HepG2 (cell line): ENCODE measurements around the gene FN1. TPM values are rescaled to one million over a fixed set of nuclear protein-coding genes. Genes with fewer than 3 reads are reported as not detected.

ENCODE experiments used
- AHDC1 ChIP-seq: sonication (generic); formaldehyde crosslinking; IDR thresholded peaks from 2 replicates; pipeline ENCODE4 v1.5.1; 2020; ENCODE audit warnings: mild to moderate bottlenecking, missing genetic modification reagents, borderline replicate concordance
- ATF1 ChIP-seq: IDR thresholded peaks from 2 replicates; pipeline ENCODE4 v1.6.1; 2016; ENCODE audit warnings: mild to moderate bottlenecking, control low read depth
- BCL6 ChIP-seq: IDR thresholded peaks from 2 replicates; pipeline ENCODE4 v1.6.1; 2016; ENCODE audit warnings: missing genetic modification reagents, missing compliant biosample characterization
- CENPBD1 ChIP-seq: sonication (generic); formaldehyde crosslinking; IDR thresholded peaks from 2 replicates; pipeline ENCODE4 v1.8.0; 2022; ENCODE audit warnings: missing genetic modification reagents, low read depth, mild to moderate bottlenecking, borderline replicate concordance
- EP300 ChIP-seq, 3 experiments: sonication (generic) in 1 of 3; formaldehyde crosslinking in 1 of 3; IDR thresholded peaks; 2 replicates each; pipeline versions ENCODE4 v1.5.1 to v1.6.1; 2011 to 2020; ENCODE audit warnings: low read depth in 2 of 3, low read length in 2 of 3, borderline replicate concordance in 1 of 3, improper control_type of control experiment in 1 of 3, mild to moderate bottlenecking in 1 of 3, missing genetic modification reagents in 1 of 3, moderate library complexity in 1 of 3
- FOXJ3 ChIP-seq: sonication (generic); formaldehyde crosslinking; IDR thresholded peaks from 2 replicates; pipeline ENCODE4 v1.4.0; 2020; ENCODE audit warnings: missing genetic modification reagents, mild to moderate bottlenecking, borderline replicate concordance
- HMG20A ChIP-seq: IDR thresholded peaks from 2 replicates; pipeline ENCODE4 v1.6.1; 2016; ENCODE audit warnings: borderline replicate concordance
- KDM3A ChIP-seq: IDR thresholded peaks from 2 replicates; pipeline ENCODE4 v1.6.1; 2018; ENCODE audit warnings: low read depth, missing compliant biosample characterization
- NFYC ChIP-seq: IDR thresholded peaks from 2 replicates; pipeline ENCODE4 v1.6.1; 2016; ENCODE audit warnings: missing genetic modification reagents, missing compliant biosample characterization
- SAFB2 ChIP-seq: sonication (generic); formaldehyde crosslinking; IDR thresholded peaks from 2 replicates; pipeline ENCODE4 v1.5.1; 2020; ENCODE audit warnings: missing genetic modification reagents, low read depth, mild to moderate bottlenecking, borderline replicate concordance
- SOX13 ChIP-seq, 3 experiments: fragments of 450-650 bp in 1 of 3; sonication (generic) in 1 of 3; formaldehyde crosslinking in 1 of 3; IDR thresholded peaks in 2 of 3; conservative IDR thresholded peaks in 1 of 3; 2 replicates each; pipeline versions ENCODE4 v1.5.0 to v1.6.1; 2016 to 2020; ENCODE audit warnings: antibody characterized with exemption in 1 of 3, mild to moderate bottlenecking in 1 of 3, missing compliant biosample characterization in 1 of 3, missing genetic modification reagents in 1 of 3, moderate library complexity in 1 of 3
- TBP ChIP-seq: sonication (generic); formaldehyde crosslinking; IDR thresholded peaks from 2 replicates; pipeline ENCODE4 v1.5.0; 2020; ENCODE audit warnings: missing genetic modification reagents
- ZKSCAN8 ChIP-seq: IDR thresholded peaks from 2 replicates; pipeline ENCODE4 v1.6.1; 2016; ENCODE audit warnings: borderline replicate concordance, missing genetic modification reagents, missing compliant biosample characterization
- polyA plus RNA-seq, 8 experiments: library from polyadenylated mRNA; depleted of rRNA in 3 of 8; stranded (reverse) in 7 of 8; unstranded in 1 of 8; fragments of >200 nt; fragmentation: Illumina TruSeq in 4 of 8; extraction: Trizol in 4 of 8; gene quantifications; 2 replicates each; pipeline versions ENCODE4 v1.2.1 to v1.2.3, GENCODE V29; 2011 to 2016; ENCODE audit warnings: low read depth in 4 of 8, missing spikeins in 1 of 8, mixed read lengths in 1 of 8; ENCODE audit not compliant: insufficient read depth in 1 of 8
- total RNA-seq, 5 experiments: library from RNA; depleted of rRNA; stranded (reverse); fragments of >200 nt; fragmentation: Illumina TruSeq; extraction: Trizol; gene quantifications; 2 replicates each; pipeline ENCODE4 v1.2.3, GENCODE V29; 2016; ENCODE audit warnings: low read depth in 1 of 5
- TF ChIP-seq, protein P1 (sequence below): sonication (generic); formaldehyde crosslinking; IDR thresholded peaks from 2 replicates; pipeline ENCODE4 v1.8.1; 2023; ENCODE audit warnings: missing genetic modification reagents, inconsistent platforms, borderline replicate concordance
- TF ChIP-seq, protein P2 (sequence below): sonication (generic); formaldehyde crosslinking; IDR thresholded peaks from 2 replicates; pipeline ENCODE4 v1.4.0; 2020; ENCODE audit warnings: missing genetic modification reagents
- TF ChIP-seq, protein P3 (sequence below): IDR thresholded peaks from 2 replicates; pipeline ENCODE4 v1.6.1; 2016; ENCODE audit warnings: control low read depth

Gene FN1
- total and polyA plus RNA-seq, 2 of the 13 experiments (the other 11 are each of a cell fraction or from before 2014, with no cell fraction given), result 1,847 to 6,471 TPM

DNA sequence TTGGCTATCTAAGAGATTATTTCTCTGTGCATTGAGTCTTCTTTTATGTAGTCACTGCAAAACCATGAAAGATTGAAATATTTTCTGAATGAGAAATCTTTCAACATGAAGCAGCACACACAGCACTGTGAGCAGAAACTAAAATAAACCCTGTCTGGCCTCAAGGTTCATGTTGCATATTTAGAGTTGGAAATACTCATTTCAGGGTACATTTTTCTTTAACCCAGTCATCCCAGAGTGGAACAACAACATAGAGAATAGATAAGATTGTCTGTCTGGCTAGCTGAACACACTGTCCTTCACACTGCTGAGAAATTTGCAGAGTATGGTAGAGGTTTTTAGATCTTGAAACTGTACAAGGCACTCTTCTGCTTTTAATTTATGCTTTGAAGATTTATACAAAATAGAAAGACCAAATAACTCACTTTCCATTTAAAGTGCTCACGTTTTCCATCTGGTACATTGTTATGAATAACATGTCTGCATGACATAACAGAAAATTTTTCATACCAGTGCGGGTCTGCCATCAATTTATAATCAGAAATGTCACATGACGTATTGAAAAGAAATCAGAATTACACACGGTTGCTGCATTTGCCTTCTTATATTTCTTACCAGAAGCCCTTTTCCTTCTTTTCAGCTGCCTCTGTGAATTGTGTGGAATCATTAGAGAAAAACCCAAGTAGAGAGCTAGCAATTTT lies 25.0 kb upstream of the FN1 start (continued):
- TF ChIP-seq, protein P1, sequence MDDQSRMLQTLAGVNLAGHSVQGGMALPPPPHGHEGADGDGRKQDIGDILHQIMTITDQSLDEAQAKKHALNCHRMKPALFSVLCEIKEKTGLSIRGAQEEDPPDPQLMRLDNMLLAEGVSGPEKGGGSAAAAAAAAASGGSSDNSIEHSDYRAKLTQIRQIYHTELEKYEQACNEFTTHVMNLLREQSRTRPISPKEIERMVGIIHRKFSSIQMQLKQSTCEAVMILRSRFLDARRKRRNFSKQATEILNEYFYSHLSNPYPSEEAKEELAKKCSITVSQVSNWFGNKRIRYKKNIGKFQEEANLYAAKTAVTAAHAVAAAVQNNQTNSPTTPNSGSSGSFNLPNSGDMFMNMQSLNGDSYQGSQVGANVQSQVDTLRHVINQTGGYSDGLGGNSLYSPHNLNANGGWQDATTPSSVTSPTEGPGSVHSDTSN (CRISPR knock-in tag), result no peak
- TF ChIP-seq HMG20A (peak; percentile 31; the same call in 1 of the 2 replicates), NFYC (no peak), KDM3A (CRISPR knock-in tag) (no peak), TBP (CRISPR knock-in tag) (no peak), SAFB2 (CRISPR knock-in tag) (no peak), ZKSCAN8 (CRISPR knock-in tag) (peak; percentile 60; the same call in 1 of the 2 replicates), ATF1 (CRISPR knock-in tag) (no peak), SOX13 (IDR thresholded peaks at IDR 0.05) (no peak), SOX13 (CRISPR knock-in tag; conservative IDR thresholded peaks at IDR 0.05 in 1 of 2, IDR thresholded peaks at IDR 0.05 in 1 of 2) (peak in 1 of 2 experiments; percentile 68; a peak in 2 of 4 replicates), AHDC1 (CRISPR knock-in tag) (peak; percentile 63; the same call in 1 of the 2 replicates), FOXJ3 (CRISPR knock-in tag) (peak; percentile 37; the same call in 1 of the 2 replicates), CENPBD1 (CRISPR knock-in tag) (no peak), EP300 (IDR thresholded peaks at IDR 0.05; ENCODE audit: low read depth in 2 of 2, low read length in 2 of 2) (0 out of 4 replicates have a peak, but pooled peaks of 1 of the 2 experiments have one; percentile 37), EP300 (CRISPR knock-in tag; IDR thresholded peaks at IDR 0.05; ENCODE audit: borderline replicate concordance) (no peak; the same call in 1 of the 2 replicates), BCL6 (CRISPR knock-in tag) (0 out of 2 replicates have a peak, but pooled peaks have one; percentile 33)
- TF ChIP-seq, protein P2, sequence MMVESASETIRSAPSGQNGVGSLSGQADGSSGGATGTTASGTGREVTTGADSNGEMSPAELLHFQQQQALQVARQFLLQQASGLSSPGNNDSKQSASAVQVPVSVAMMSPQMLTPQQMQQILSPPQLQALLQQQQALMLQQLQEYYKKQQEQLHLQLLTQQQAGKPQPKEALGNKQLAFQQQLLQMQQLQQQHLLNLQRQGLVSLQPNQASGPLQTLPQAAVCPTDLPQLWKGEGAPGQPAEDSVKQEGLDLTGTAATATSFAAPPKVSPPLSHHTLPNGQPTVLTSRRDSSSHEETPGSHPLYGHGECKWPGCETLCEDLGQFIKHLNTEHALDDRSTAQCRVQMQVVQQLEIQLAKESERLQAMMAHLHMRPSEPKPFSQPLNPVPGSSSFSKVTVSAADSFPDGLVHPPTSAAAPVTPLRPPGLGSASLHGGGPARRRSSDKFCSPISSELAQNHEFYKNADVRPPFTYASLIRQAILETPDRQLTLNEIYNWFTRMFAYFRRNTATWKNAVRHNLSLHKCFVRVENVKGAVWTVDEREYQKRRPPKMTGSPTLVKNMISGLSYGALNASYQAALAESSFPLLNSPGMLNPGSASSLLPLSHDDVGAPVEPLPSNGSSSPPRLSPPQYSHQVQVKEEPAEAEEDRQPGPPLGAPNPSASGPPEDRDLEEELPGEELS (CRISPR knock-in tag), result 0 out of 2 replicates have a peak, but pooled peaks have one; percentile 20
- TF ChIP-seq, protein P3, sequence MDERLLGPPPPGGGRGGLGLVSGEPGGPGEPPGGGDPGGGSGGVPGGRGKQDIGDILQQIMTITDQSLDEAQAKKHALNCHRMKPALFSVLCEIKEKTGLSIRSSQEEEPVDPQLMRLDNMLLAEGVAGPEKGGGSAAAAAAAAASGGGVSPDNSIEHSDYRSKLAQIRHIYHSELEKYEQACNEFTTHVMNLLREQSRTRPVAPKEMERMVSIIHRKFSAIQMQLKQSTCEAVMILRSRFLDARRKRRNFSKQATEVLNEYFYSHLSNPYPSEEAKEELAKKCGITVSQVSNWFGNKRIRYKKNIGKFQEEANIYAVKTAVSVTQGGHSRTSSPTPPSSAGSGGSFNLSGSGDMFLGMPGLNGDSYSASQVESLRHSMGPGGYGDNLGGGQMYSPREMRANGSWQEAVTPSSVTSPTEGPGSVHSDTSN (CRISPR knock-in tag), result no peak
